ENCODE results near the gene MTSS2. TPM values are rescaled to one million over a fixed set of nuclear protein-coding genes. Genes with fewer than 3 reads are reported as not detected.
A peak's percentile ranks its signal among the peaks of the same experiment; 100 is the strongest.

The MTSS2 gene
- total RNA-seq, 2 donors from 2014 or later: 116 to 145 TPM

GRCh38 chr16:70663524-70664324 lies 22.1 kb downstream of the MTSS2 start:
- DNase-seq (ENCODE audit: low spot score): peak; percentile 78
- intact Hi-C loops (cut with DNase I): no loop called here

- peak; percentile 72 for DNase-seq (ENCODE audit: low spot score)
- intact Hi-C loops (cut with DNase I): no loop called here
These were observed 22.8 kb downstream of the MTSS2 start for GRCh38 chr16:70662991-70663523.

DNA sequence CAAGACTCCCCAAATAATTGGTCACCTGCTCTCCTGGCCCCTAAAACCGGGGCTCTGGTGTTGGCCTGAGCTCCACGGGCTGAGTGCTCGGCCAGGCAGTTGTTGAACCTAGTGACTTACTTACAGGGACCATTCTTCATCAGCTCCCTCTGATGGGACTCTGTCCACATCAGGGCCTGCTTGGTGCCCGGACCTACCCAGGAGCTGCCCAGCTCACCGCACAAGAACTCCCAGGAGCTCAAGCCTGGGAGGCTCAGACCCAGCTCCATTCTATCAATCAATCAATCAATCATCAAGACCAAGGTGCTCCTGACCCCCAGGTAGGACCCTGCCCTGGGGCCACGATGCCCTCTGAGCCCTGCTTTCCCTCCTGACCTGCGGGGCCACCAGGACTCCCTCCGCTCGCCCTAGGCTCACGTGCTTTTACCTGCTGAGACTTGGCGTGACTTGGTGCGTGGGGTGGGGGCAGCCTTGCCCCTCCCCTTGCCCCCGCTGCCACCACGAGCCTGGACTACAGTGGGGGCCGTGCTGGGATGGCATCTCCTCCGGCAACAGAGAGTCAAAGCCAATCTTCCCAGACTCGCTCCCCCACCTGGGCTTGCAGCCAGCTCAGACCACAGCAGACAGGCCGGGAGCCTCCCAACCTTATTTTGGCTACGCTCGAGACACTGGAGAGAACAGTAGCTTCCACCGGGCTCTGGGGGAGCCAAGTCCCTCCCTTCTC lies 23.8 kb downstream of the MTSS2 start:
- intact Hi-C loops (cut with DNase I): no loop called here
- DNase-seq (ENCODE audit: low spot score): peak; percentile 79

GRCh38 chr16:70661534-70661917 lies 24.3 kb downstream of the MTSS2 start:
- DNase-seq (ENCODE audit: low spot score): peak; percentile 75
- intact Hi-C loops (cut with DNase I): no loop called here

GRCh38 chr16:70660672-70661350 lies 25.0 kb downstream of the MTSS2 start:
- peak; percentile 56 for DNase-seq (ENCODE audit: low spot score)
- intact Hi-C loops (cut with DNase I): no loop called here

GRCh38 chr16:70659953-70660671 lies 25.7 kb downstream of the MTSS2 start:
- intact Hi-C loops (cut with DNase I): loop anchor here (10.0 kb wide), 4 partner anchors 85 to 295 kb away; partner anchors contain the start of genes COG4 (in 1 of the 2) and SF3B3 (in 1 of the 2)
- DNase-seq (ENCODE audit: low spot score): peak; percentile 64

GRCh38 chr16:70659546-70659945 lies 26.3 kb downstream of the MTSS2 start:
- intact Hi-C loops (cut with DNase I): loop anchor here (10.0 kb wide), 4 partner anchors 85 to 295 kb away; partner anchors contain the start of genes COG4 (in 1 of the 2) and SF3B3 (in 1 of the 2)
- DNase-seq (ENCODE audit: low spot score): peak; percentile 71

GRCh38 chr16:70658921-70659320 lies 26.9 kb downstream of the MTSS2 start:
- intact Hi-C loops (cut with DNase I): loop anchor here (10.0 kb wide), 4 partner anchors 84 to 294 kb away; partner anchors contain the start of genes COG4 (in 1 of the 2) and SF3B3 (in 1 of the 2)
- DNase-seq (ENCODE audit: low spot score): no peak

DNA sequence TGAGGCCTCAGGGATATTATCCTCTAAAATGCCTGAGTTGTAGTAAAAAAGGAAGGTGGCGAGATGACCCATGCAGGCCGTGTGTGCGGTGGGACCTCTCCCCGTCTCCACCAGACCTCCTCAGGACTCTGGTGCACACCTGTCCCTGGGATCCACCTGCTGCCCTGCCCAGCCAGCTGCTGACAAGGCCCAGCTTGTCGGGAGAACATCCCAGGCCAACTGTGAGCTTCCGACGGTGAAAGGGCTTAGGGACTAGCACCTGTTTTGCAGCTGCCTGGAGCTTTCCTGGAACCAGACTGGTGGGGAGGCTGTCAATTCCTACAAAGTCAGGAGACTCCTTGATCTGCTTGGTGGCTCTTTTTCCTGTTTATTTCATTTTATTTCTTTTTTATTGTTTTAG lies 27.9 kb downstream of the MTSS2 start:
- DNase-seq (ENCODE audit: low spot score): peak; percentile 51
- intact Hi-C loops (cut with DNase I): loop anchor here (10.0 kb wide), 4 partner anchors 83 to 293 kb away; partner anchors contain the start of genes COG4 (in 1 of the 2) and SF3B3 (in 1 of the 2)

- DNase-seq (ENCODE audit: low spot score): peak; percentile 77
- intact Hi-C loops (cut with DNase I): loop anchor here (10.0 kb wide), 4 partner anchors 82 to 292 kb away; partner anchors contain the start of genes COG4 (in 1 of the 2) and SF3B3 (in 1 of the 2)
These were observed 29.1 kb downstream of the MTSS2 start for GRCh38 chr16:70656712-70657263.

- DNase-seq (ENCODE audit: low spot score): peak; percentile 47
- intact Hi-C loops (cut with DNase I): loop anchor here (10.0 kb wide), 4 partner anchors 81 to 291 kb away; partner anchors contain the start of genes COG4 (in 1 of the 2) and SF3B3 (in 1 of the 2)
These were observed 29.7 kb downstream of the MTSS2 start for GRCh38 chr16:70656065-70656711.

- peak; percentile 88 for DNase-seq (ENCODE audit: low spot score)
- intact Hi-C loops (cut with DNase I): loop anchor here (10.0 kb wide), 4 partner anchors 79 to 289 kb away; partner anchors contain the start of genes COG4 (in 1 of the 2) and SF3B3 (in 1 of the 2)
These were observed 31.8 kb downstream of the MTSS2 start for GRCh38 chr16:70653809-70654771.

- DNase-seq (ENCODE audit: low spot score): no peak
- intact Hi-C loops (cut with DNase I): loop anchor here (10.0 kb wide), 4 partner anchors 79 to 289 kb away; partner anchors contain the start of genes COG4 (in 1 of the 2) and SF3B3 (in 1 of the 2)
These were observed 32.4 kb downstream of the MTSS2 start for GRCh38 chr16:70653406-70653805.

DNA sequence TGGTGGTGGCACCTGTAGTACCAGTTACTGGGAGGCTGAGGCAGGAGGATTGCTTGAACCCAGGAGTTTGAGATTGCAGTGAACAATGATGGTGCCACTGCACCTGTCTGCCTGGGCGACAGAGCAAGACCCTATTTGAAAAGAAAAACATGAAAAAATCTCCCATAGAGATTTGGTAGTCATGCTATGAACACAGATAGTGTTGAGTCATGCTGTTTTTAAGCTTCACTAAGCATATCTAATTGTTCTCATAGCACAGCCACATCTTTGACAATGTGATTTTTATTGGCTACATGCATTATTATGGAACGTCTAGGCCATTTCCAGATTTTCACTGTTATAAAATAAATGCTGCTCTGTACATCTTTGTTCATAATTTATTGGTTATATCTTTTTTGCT lies 33.5 kb downstream of the MTSS2 start:
- peak; percentile 5 for DNase-seq (ENCODE audit: low spot score)
- intact Hi-C loops (cut with DNase I): loop anchor here (10.0 kb wide), 4 partner anchors 78 to 288 kb away; partner anchors contain the start of genes COG4 (in 1 of the 2) and SF3B3 (in 1 of the 2)

DNA sequence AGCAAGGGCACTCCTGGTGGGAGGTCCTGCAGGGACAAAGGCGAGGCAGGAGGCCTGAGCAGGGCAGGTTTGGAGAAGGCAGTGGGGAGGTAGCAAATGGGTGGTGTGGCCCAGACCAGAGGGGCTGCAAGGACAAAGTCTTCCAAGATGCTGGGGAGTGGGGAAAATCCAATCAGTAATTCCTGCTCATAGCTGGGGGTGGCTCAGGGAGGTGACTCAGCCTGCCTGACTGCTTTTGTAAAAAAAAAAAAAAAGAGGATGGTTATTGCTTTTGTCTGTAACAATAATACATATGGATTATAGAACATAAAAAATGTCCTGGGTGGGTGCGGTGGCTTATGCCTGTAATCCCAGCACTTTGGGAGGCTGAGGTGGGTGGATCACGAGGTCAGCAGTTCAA lies 34.3 kb downstream of the MTSS2 start:
- intact Hi-C loops (cut with DNase I): loop anchor here (10.0 kb wide), 4 partner anchors 77 to 287 kb away; partner anchors contain the start of genes COG4 (in 1 of the 2) and SF3B3 (in 1 of the 2)
- DNase-seq (ENCODE audit: low spot score): no peak

DNA sequence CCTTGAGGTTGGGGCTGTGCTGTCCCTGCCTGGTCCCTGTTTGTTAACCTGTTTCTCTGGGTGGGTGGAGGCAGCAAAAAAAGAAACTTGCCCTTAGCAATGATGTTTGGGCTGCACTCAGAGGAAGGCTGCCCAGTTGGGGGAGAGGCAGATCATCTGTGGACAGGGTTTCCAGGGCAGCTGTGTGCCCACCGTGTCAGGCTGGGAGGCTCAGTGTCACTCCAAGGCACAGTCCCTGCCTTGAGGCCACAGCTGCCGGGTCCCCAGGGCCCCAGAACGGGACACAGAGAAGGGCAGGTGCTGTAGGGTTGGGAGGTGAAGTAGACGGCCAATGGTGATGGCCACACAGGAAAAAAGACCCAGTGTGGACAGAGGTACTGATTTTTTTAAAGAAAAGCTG lies 35.6 kb downstream of the MTSS2 start:
- intact Hi-C loops (cut with DNase I): loop anchor here (10.0 kb wide), 4 partner anchors 75 to 285 kb away; partner anchors contain the start of genes COG4 (in 1 of the 2) and SF3B3 (in 1 of the 2)
- no peak for DNase-seq (ENCODE audit: low spot score)

All from posterior vena cava (tissue), 2 donors.